SK-N-SH treated with all-trans-retinoic acid at 6 μM for 48 hours (cell line): ENCODE measurements around the gene AIF1L.

Source experiments
- ATAC-seq: fragments of 200-7000 bp; cut with Tn5 transposase; 3 replicates; pipeline ENCODE4 v1.9.1; 2020; ENCODE audit warnings: mild to moderate bottlenecking, moderate library complexity
- BACH2 ChIP-seq: fragments of 250-450 bp; sonication (Bioruptor Pico); IDR thresholded peaks from 2 replicates; pipeline ENCODE4 v1.9.0; 2021; ENCODE audit warnings: mild to moderate bottlenecking, borderline replicate concordance
- CREB5 ChIP-seq: fragments of 250-450 bp; sonication (Bioruptor Pico); IDR thresholded peaks from 2 replicates; pipeline ENCODE4 v1.5.1; 2020; ENCODE audit warnings: low read depth, mild to moderate bottlenecking, moderate library complexity
- CSDC2 ChIP-seq: fragments of 250-450 bp; sonication (Bioruptor Pico); IDR thresholded peaks from 2 replicates; pipeline ENCODE4 v1.5.0; 2020; ENCODE audit warnings: mild to moderate bottlenecking, moderate library complexity
- ESRRG ChIP-seq: fragments of 250-450 bp; sonication (Bioruptor Pico); IDR thresholded peaks from 2 replicates; pipeline ENCODE4 v1.6.1; 2021; ENCODE audit warnings: mild to moderate bottlenecking
- GLIS3 ChIP-seq: fragments of 250-450 bp; sonication (Bioruptor Pico); IDR thresholded peaks from 2 replicates; pipeline ENCODE4 v1.5.0; 2020; ENCODE audit warnings: mild to moderate bottlenecking, moderate library complexity
- ISL1 ChIP-seq: fragments of 250-450 bp; sonication (Bioruptor Pico); IDR thresholded peaks from 2 replicates; pipeline ENCODE4 v2.1.2; 2022; ENCODE audit warnings: mild to moderate bottlenecking, moderate library complexity
- OSR1 ChIP-seq: fragments of 250-450 bp; sonication (Bioruptor Pico); IDR thresholded peaks from 2 replicates; pipeline ENCODE4 v1.8.0; 2022; ENCODE audit warnings: moderate library complexity, mild to moderate bottlenecking, inconsistent platforms
- PATZ1 ChIP-seq: fragments of 250-450 bp; sonication (Bioruptor Pico); IDR thresholded peaks from 2 replicates; pipeline ENCODE4 v1.8.0; 2020; ENCODE audit warnings: mild to moderate bottlenecking, moderate library complexity, borderline replicate concordance
- POU6F1 ChIP-seq: fragments of 250-450 bp; sonication (Bioruptor Pico); IDR thresholded peaks from 2 replicates; pipeline ENCODE4 v1.8.0; 2021; ENCODE audit warnings: low read depth, mild to moderate bottlenecking, moderate library complexity, borderline replicate concordance
- PPARA ChIP-seq: fragments of 250-450 bp; sonication (Bioruptor Pico); IDR thresholded peaks from 2 replicates; pipeline ENCODE4 v1.5.0; 2020; ENCODE audit warnings: mild to moderate bottlenecking, borderline replicate concordance
- RARB ChIP-seq: fragments of 250-450 bp; sonication (Bioruptor Pico); IDR thresholded peaks from 2 replicates; pipeline ENCODE4 v1.8.0; 2021; ENCODE audit warnings: mild to moderate bottlenecking, moderate library complexity
- SNAI2 ChIP-seq: fragments of 250-450 bp; sonication (Bioruptor Pico); IDR thresholded peaks from 2 replicates; pipeline ENCODE4 v1.5.0; 2020; ENCODE audit warnings: mild to moderate bottlenecking, moderate library complexity
- TCF4 ChIP-seq: fragments of 250-450 bp; sonication (Bioruptor Pico); IDR thresholded peaks from 2 replicates; pipeline ENCODE4 v1.8.0; 2021; ENCODE audit warnings: mild to moderate bottlenecking, moderate library complexity, borderline replicate concordance
- TOX ChIP-seq: fragments of 250-450 bp; sonication (Bioruptor Pico); IDR thresholded peaks from 2 replicates; pipeline ENCODE4 v1.8.0; 2021; ENCODE audit warnings: mild to moderate bottlenecking, moderate library complexity, borderline replicate concordance
- TSHZ2 ChIP-seq: fragments of 250-450 bp; sonication (Bioruptor Pico); IDR thresholded peaks from 2 replicates; pipeline ENCODE4 v1.5.0; 2020; ENCODE audit warnings: mild to moderate bottlenecking, moderate library complexity
- ZFP3 ChIP-seq: fragments of 250-450 bp; sonication (Bioruptor Pico); IDR thresholded peaks from 2 replicates; pipeline ENCODE4 v1.5.0; 2020; ENCODE audit warnings: mild to moderate bottlenecking, moderate library complexity
- ZFP30 ChIP-seq: fragments of 450-650 bp; formaldehyde crosslinking; IDR thresholded peaks from 2 replicates; pipeline ENCODE4 v1.5.0; 2022; ENCODE audit warnings: mild to moderate bottlenecking, moderate library complexity
- ZNF565 ChIP-seq: fragments of 450-650 bp; formaldehyde crosslinking; conservative IDR thresholded peaks from 2 replicates; pipeline ENCODE4 v1.5.0; 2020; ENCODE audit warnings: low read depth, mild to moderate bottlenecking, moderate library complexity
- ZNF70 ChIP-seq: fragments of 450-650 bp; formaldehyde crosslinking; IDR thresholded peaks from 2 replicates; pipeline ENCODE4 v1.5.0; 2020; ENCODE audit warnings: mild to moderate bottlenecking, moderate library complexity
- ZNF8 ChIP-seq: fragments of 450-650 bp; formaldehyde crosslinking; IDR thresholded peaks from 2 replicates; pipeline ENCODE4 v1.5.0; 2020; ENCODE audit warnings: mild to moderate bottlenecking, moderate library complexity

The AIF1L gene

GRCh38 chr9:131138676-131139075 lies 42.3 kb downstream of the AIF1L start:
- no peak for ATAC-seq
- TF ChIP-seq RARB (no peak), POU6F1 (CRISPR knock-in tag) (no peak), OSR1 (CRISPR knock-in tag) (no peak), SNAI2 (CRISPR knock-in tag) (no peak), BACH2 (no peak), CSDC2 (CRISPR knock-in tag) (no peak), ZFP3 (CRISPR knock-in tag) (no peak), GLIS3 (CRISPR knock-in tag) (no peak), ZFP30 (CRISPR knock-in tag) (no peak), TCF4 (CRISPR knock-in tag) (no peak), PPARA (CRISPR knock-in tag) (no peak), ZNF565 (CRISPR knock-in tag) (no peak)
- TF ChIP-seq, all 23 proteins: peak for 0

GRCh38 chr9:131140112-131140511 lies 43.8 kb downstream of the AIF1L start:
- TF ChIP-seq ZNF565 (CRISPR knock-in tag) = no peak
- no peak for TF ChIP-seq ISL1 (CRISPR knock-in tag)
- no peak for TF ChIP-seq TSHZ2
- no peak for TF ChIP-seq RARB
- TF ChIP-seq ZNF8 (CRISPR knock-in tag) = no peak
- TF ChIP-seq BACH2 = no peak
- no peak for TF ChIP-seq PATZ1 (CRISPR knock-in tag)
- no peak for TF ChIP-seq CREB5 (CRISPR knock-in tag)
- TF ChIP-seq POU6F1 (CRISPR knock-in tag) = no peak
- no peak for TF ChIP-seq ZNF70
- no peak for TF ChIP-seq OSR1 (CRISPR knock-in tag)
- no peak for TF ChIP-seq ZFP30 (CRISPR knock-in tag)
- no peak for TF ChIP-seq TCF4 (CRISPR knock-in tag)
- no peak for TF ChIP-seq CSDC2 (CRISPR knock-in tag)
- TF ChIP-seq TOX (CRISPR knock-in tag) = no peak
- no peak for TF ChIP-seq SNAI2 (CRISPR knock-in tag)
- ATAC-seq = no peak

DNA sequence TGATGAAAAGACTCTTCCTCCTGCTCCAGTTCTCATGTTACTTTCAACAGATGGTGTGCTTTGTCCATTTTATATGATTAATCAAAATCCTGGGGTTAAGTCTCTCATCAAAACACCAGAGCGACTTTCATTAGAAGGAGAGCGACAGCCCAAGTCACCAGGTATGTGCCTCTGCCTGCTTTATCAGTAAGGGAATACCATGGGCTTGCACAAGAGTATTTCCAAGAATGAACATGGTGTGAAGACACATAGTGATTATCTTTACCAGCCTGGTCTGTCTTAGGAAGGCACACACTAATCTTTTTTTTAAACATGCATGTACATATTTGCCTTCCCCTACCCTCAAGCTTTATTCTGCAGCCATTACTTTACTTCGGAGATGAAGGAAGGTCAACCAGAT lies 44.2 kb downstream of the AIF1L start:
- no peak for ATAC-seq
- TF ChIP-seq PPARA (CRISPR knock-in tag) = no peak
- TF ChIP-seq TOX (CRISPR knock-in tag) = no peak
- no peak for TF ChIP-seq OSR1 (CRISPR knock-in tag)
- TF ChIP-seq TSHZ2 = no peak
- no peak for TF ChIP-seq ESRRG
